GM12878 (cell line): ENCODE measurements around the gene BICDL2. TPM values are rescaled to one million over a fixed set of nuclear protein-coding genes. Genes with fewer than 3 reads are reported as not detected.

ENCODE experiments used
- BHLHE40 ChIP-seq, 2 experiments: fragments of 450-650 bp in 1 of 2; IDR thresholded peaks; 2 replicates each; pipeline ENCODE4 v1.6.1; 2011 to 2017; ENCODE audit warnings: low read depth in 2 of 2, borderline replicate concordance in 1 of 2, improper control_type of control experiment in 1 of 2, low read length in 1 of 2, mild to moderate bottlenecking in 1 of 2
- HDAC2 ChIP-seq: fragments of 200-600 bp; sonication (generic); IDR thresholded peaks from 2 replicates; pipeline ENCODE4 v1.6.1; 2017
- IKZF2 ChIP-seq, 2 experiments: fragments of 450-650 bp; IDR thresholded peaks; 2 replicates each; pipeline ENCODE4 v1.6.1; 2017; ENCODE audit warnings: mild to moderate bottlenecking in 2 of 2, moderate library complexity in 2 of 2
- JUNB ChIP-seq: IDR thresholded peaks from 2 replicates; pipeline ENCODE4 v1.6.1; 2016; ENCODE audit warnings: antibody characterized with exemption, mild to moderate bottlenecking
- KAT2A ChIP-seq: conservative IDR thresholded peaks from 2 replicates; pipeline ENCODE4 v1.6.1; 2011; ENCODE audit warnings: low read depth, low read length; ENCODE audit not compliant: control insufficient read depth
- RCOR1 ChIP-seq: conservative IDR thresholded peaks from 2 replicates; pipeline ENCODE4 v1.6.1; 2012; ENCODE audit warnings: low read depth, low read length, improper control_type of control experiment
- SPI1 ChIP-seq: IDR thresholded peaks from 2 replicates; pipeline ENCODE4 v1.6.1; 2011; ENCODE audit warnings: low read depth, mild to moderate bottlenecking, low read length, moderate library complexity, borderline replicate concordance; ENCODE audit not compliant: insufficient read depth
- TAF1 ChIP-seq: IDR thresholded peaks from 2 replicates; pipeline ENCODE4 v1.6.1; 2011; ENCODE audit warnings: mild to moderate bottlenecking, low read depth, low read length, borderline replicate concordance
- ZSCAN29 ChIP-seq: fragments of 450-650 bp; IDR thresholded peaks from 2 replicates; pipeline ENCODE4 v1.6.1; 2017; ENCODE audit warnings: mild to moderate bottlenecking, moderate library complexity
- polyA plus RNA-seq, 11 experiments: library from polyadenylated mRNA; depleted of rRNA in 4 of 11; unstranded in 6 of 11; stranded (reverse) in 5 of 11; fragments of >200 nt; fragmentation: Nextera tagmentation in 4 of 11; fragmentation: Illumina TruSeq in 1 of 11; extraction: Ambion mirVana in 4 of 11; extraction: Trizol in 1 of 11; gene quantifications; 1 replicate in 1 of 11; 2 replicates in 10 of 11; pipeline versions ENCODE4 v1.2.1 to v1.2.3, GENCODE V29; 2011 to 2016; ENCODE audit warnings: inconsistent platforms in 2 of 11, missing spikeins in 2 of 11, low read depth in 1 of 11
- total RNA-seq, 4 experiments: library from RNA; depleted of rRNA in 3 of 4; stranded (reverse); fragments of >200 nt in 3 of 4; fragmentation: Illumina TruSeq in 1 of 4; extraction: Trizol in 1 of 4; gene quantifications; 2 replicates each; pipeline versions ENCODE4 v1.2.1 to v1.2.3, GENCODE V29; 2013 to 2021
- TF ChIP-seq, protein P1 (sequence below), 3 experiments: IDR thresholded peaks in 2 of 3; conservative IDR thresholded peaks in 1 of 3; 2 replicates each; pipeline ENCODE4 v1.5.1; 2011; ENCODE audit warnings: low read depth in 3 of 3, low read length in 3 of 3, mild to moderate bottlenecking in 3 of 3, control low read depth in 2 of 3, moderate library complexity in 2 of 3, inconsistent platforms in 1 of 3, mixed read lengths in 1 of 3; ENCODE audit not compliant: control insufficient read depth in 2 of 3, insufficient read depth in 1 of 3; ENCODE audit errors: extremely low read depth in 1 of 3
- TF ChIP-seq, protein P2 (sequence below): IDR thresholded peaks from 2 replicates; pipeline ENCODE4 v1.6.1; 2011; ENCODE audit warnings: borderline replicate concordance, low read depth, mild to moderate bottlenecking, moderate library complexity, low read length; ENCODE audit not compliant: insufficient read depth, poor library complexity, severe bottlenecking
- TF ChIP-seq, protein P3 (sequence below): fragments of 450-650 bp; IDR thresholded peaks from 2 replicates; pipeline ENCODE4 v1.6.1; 2016; ENCODE audit warnings: mild to moderate bottlenecking
- TF ChIP-seq, protein P4 (sequence below): fragments of 450-650 bp; IDR thresholded peaks from 2 replicates; pipeline ENCODE4 v1.6.1; 2018; ENCODE audit warnings: mild to moderate bottlenecking, low read depth, moderate library complexity; ENCODE audit not compliant: partially characterized antibody

Gene BICDL2
- total and polyA plus RNA-seq, 10 of the 15 experiments (the other 5 are each of a cell fraction or from before 2014, with no cell fraction given): not detected

DNA sequence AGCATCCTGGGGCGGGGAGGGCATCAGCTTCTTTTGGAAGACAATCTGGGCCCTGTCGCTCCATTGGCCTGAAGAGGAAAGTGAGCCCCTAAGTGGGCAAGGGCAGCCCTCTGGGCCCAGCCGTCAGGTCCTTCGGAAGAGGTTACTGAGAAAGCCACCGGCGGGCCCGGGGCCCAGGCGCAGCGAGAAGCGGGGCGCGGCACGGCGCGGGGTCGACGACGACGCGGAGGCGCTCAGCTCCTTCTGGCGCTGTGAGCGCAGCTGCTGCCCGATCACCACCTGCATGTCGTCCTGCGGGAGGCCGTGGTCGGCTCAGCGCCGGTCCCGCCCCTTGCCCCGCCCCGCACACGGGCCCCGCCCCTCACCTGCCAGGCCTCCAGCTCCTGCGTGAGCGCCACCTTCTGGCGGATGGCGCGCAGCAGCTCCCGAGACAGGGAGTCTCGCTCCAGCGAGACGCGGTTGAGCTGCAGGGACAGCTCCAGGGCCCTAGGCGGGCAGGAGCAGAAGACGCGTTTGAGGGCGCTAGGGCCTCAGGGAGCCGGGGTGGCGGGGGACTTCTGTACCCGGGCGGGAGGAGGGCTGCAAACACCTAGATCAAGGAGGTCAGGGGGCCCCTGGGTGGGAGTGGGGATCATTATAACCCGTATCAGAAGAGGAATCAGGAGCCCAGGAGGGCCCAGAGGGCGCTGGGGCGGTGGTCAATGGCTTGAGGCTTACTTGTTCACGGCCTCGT is 8.6 kb downstream of the BICDL2 start (continued):
- TF ChIP-seq IKZF2 (IDR thresholded peaks at IDR 0.05) (no peak), KAT2A (no peak), HDAC2 (no peak), ZSCAN29 (no peak), BHLHE40 (IDR thresholded peaks at IDR 0.05; ENCODE audit: borderline replicate concordance in 1 of 2, low read depth in 2 of 2, low read length in 1 of 2) (peak; percentile 44 to 73; a peak in 3 of 4 replicates), JUNB (no peak), RCOR1 (no peak), TAF1 (no peak), SPI1 (no peak)
- TF ChIP-seq, protein P1, sequence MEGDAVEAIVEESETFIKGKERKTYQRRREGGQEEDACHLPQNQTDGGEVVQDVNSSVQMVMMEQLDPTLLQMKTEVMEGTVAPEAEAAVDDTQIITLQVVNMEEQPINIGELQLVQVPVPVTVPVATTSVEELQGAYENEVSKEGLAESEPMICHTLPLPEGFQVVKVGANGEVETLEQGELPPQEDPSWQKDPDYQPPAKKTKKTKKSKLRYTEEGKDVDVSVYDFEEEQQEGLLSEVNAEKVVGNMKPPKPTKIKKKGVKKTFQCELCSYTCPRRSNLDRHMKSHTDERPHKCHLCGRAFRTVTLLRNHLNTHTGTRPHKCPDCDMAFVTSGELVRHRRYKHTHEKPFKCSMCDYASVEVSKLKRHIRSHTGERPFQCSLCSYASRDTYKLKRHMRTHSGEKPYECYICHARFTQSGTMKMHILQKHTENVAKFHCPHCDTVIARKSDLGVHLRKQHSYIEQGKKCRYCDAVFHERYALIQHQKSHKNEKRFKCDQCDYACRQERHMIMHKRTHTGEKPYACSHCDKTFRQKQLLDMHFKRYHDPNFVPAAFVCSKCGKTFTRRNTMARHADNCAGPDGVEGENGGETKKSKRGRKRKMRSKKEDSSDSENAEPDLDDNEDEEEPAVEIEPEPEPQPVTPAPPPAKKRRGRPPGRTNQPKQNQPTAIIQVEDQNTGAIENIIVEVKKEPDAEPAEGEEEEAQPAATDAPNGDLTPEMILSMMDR (IDR thresholded peaks at IDR 0.05 in 2 of 3, conservative IDR thresholded peaks at IDR 0.05 in 1 of 3; ENCODE audit: control insufficient read depth in 2 of 3, extremely low read depth in 1 of 3, insufficient read depth in 1 of 3, low read depth in 3 of 3, low read length in 3 of 3): peak; percentile 65 to 94 (median 88)
- TF ChIP-seq, protein P2, sequence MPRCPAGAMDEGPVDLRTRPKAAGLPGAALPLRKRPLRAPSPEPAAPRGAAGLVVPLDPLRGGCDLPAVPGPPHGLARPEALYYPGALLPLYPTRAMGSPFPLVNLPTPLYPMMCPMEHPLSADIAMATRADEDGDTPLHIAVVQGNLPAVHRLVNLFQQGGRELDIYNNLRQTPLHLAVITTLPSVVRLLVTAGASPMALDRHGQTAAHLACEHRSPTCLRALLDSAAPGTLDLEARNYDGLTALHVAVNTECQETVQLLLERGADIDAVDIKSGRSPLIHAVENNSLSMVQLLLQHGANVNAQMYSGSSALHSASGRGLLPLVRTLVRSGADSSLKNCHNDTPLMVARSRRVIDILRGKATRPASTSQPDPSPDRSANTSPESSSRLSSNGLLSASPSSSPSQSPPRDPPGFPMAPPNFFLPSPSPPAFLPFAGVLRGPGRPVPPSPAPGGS: no peak
- TF ChIP-seq, protein P3, sequence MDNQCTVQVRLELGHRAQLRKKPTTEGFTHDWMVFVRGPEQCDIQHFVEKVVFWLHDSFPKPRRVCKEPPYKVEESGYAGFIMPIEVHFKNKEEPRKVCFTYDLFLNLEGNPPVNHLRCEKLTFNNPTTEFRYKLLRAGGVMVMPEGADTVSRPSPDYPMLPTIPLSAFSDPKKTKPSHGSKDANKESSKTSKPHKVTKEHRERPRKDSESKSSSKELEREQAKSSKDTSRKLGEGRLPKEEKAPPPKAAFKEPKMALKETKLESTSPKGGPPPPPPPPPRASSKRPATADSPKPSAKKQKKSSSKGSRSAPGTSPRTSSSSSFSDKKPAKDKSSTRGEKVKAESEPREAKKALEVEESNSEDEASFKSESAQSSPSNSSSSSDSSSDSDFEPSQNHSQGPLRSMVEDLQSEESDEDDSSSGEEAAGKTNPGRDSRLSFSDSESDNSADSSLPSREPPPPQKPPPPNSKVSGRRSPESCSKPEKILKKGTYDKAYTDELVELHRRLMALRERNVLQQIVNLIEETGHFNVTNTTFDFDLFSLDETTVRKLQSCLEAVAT: no peak
- TF ChIP-seq, protein P4, sequence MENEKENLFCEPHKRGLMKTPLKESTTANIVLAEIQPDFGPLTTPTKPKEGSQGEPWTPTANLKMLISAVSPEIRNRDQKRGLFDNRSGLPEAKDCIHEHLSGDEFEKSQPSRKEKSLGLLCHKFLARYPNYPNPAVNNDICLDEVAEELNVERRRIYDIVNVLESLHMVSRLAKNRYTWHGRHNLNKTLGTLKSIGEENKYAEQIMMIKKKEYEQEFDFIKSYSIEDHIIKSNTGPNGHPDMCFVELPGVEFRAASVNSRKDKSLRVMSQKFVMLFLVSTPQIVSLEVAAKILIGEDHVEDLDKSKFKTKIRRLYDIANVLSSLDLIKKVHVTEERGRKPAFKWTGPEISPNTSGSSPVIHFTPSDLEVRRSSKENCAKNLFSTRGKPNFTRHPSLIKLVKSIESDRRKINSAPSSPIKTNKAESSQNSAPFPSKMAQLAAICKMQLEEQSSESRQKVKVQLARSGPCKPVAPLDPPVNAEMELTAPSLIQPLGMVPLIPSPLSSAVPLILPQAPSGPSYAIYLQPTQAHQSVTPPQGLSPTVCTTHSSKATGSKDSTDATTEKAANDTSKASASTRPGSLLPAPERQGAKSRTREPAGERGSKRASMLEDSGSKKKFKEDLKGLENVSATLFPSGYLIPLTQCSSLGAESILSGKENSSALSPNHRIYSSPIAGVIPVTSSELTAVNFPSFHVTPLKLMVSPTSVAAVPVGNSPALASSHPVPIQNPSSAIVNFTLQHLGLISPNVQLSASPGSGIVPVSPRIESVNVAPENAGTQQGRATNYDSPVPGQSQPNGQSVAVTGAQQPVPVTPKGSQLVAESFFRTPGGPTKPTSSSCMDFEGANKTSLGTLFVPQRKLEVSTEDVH: no peak
